A549 (cell line): Measurements from ENCODE around the gene SPAG4. TPM values are rescaled to one million over a fixed set of nuclear protein-coding genes. Genes with fewer than 3 reads are reported as not detected.

Experiments
- ATAC-seq, 2 experiments: fragments of 200-7000 bp in 1 of 2; fragments of >200 bp in 1 of 2; cut with Nextera tagmentation in 1 of 2; cut with Tn5 transposase in 1 of 2; 3 replicates each; pipeline versions ENCODE4 v1.8.0 to v1.9.1; 2018 to 2020; ENCODE audit warnings: mild to moderate bottlenecking in 1 of 2, moderate library complexity in 1 of 2
- CTCF ChIA-PET: fragments of 300-600 bp; sonication (Branson Sonifier 250); formaldehyde crosslinking; extraction: SDS; loops from one replicate; lab custom pipeline; 2021; ENCODE audit warnings: antibody characterized with exemption, inconsistent platforms; lab: Yijun Ruan, JAX
- POLR2A ChIA-PET: fragments of 350-600 bp; formaldehyde crosslinking; extraction: SDS; loops from one replicate; lab custom pipeline; 2021; ENCODE audit warnings: antibody characterized with exemption, inconsistent platforms; lab: Yijun Ruan, JAX
- DNase-seq, 2 experiments: peaks; one replicate each; pipeline versions ENCODE4 v3.0.0 to v3.0.0-alpha.2; 2011 to 2016; ENCODE audit warnings: low read depth in 1 of 2, low spot score in 1 of 2
- FAIRE-seq: peaks from 2 replicates; lab custom pipeline; 2011; peaks lifted over from hg19 to GRCh38; lab: Jason Lieb, UNC
- H3K27ac ChIP-seq, 2 experiments: fragments of >200 bp; sonication (Bioruptor Twin); formaldehyde crosslinking; 3 replicates each; pipeline ENCODE4 v1.5.1; 2016 to 2017
- H3K4me1 ChIP-seq: fragments of >200 bp; sonication (Bioruptor Twin); formaldehyde crosslinking; 3 replicates; pipeline ENCODE4 v1.6.1; 2016
- H3K4me2 ChIP-seq: fragments of >200 bp; sonication (Bioruptor Twin); formaldehyde crosslinking; 3 replicates; pipeline ENCODE4 v1.6.1; 2016
- H3K4me3 ChIP-seq: fragments of >200 bp; sonication (Bioruptor Twin); formaldehyde crosslinking; 3 replicates; pipeline ENCODE4 v1.5.1; 2016
- H3K9me3 ChIP-seq: fragments of >200 bp; sonication (Bioruptor Twin); formaldehyde crosslinking; 3 replicates; pipeline ENCODE4 v1.6.1; 2016
- CEBPB ChIP-seq, 2 experiments: fragments of >200 bp in 1 of 2; sonication (Bioruptor Twin) in 1 of 2; formaldehyde crosslinking in 1 of 2; IDR thresholded peaks; 2 replicates each; pipeline ENCODE4 v1.6.1; 2012 to 2016
- CHD4 ChIP-seq: fragments of 200-600 bp; sonication (generic); IDR thresholded peaks from 2 replicates; pipeline ENCODE4 v1.6.1; 2016; ENCODE audit warnings: antibody characterized with exemption, mild to moderate bottlenecking, borderline replicate concordance
- E2F6 ChIP-seq: IDR thresholded peaks from 2 replicates; pipeline ENCODE4 v1.6.1; 2012; ENCODE audit warnings: low read depth, borderline replicate concordance
- EHMT2 ChIP-seq: fragments of 200-600 bp; sonication (generic); IDR thresholded peaks from 2 replicates; pipeline ENCODE4 v1.6.1; 2016; ENCODE audit warnings: antibody characterized with exemption, low read depth, mild to moderate bottlenecking, moderate library complexity
- FOXS1 ChIP-seq: fragments of 250-450 bp; sonication (Bioruptor Pico); IDR thresholded peaks from 2 replicates; pipeline ENCODE4 v1.5.0; 2020; ENCODE audit warnings: mild to moderate bottlenecking, moderate library complexity
- HDAC2 ChIP-seq: fragments of 200-600 bp; sonication (generic); IDR thresholded peaks from 2 replicates; pipeline ENCODE4 v1.6.1; 2016
- HEYL ChIP-seq: fragments of 250-450 bp; sonication (Bioruptor Pico); IDR thresholded peaks from 2 replicates; pipeline ENCODE4 v1.8.0; 2021; ENCODE audit warnings: mild to moderate bottlenecking, moderate library complexity
- HOXA7 ChIP-seq: fragments of 250-450 bp; sonication (Bioruptor Pico); IDR thresholded peaks from 2 replicates; pipeline ENCODE4 v1.5.0; 2020; ENCODE audit warnings: mild to moderate bottlenecking, moderate library complexity
- HOXB5 ChIP-seq: fragments of 250-450 bp; sonication (Bioruptor Pico); IDR thresholded peaks from 2 replicates; pipeline ENCODE4 v1.5.0; 2020; ENCODE audit warnings: mild to moderate bottlenecking, moderate library complexity
- MAFK ChIP-seq: fragments of 450-650 bp; IDR thresholded peaks from 2 replicates; pipeline ENCODE4 v1.6.1; 2014; ENCODE audit not compliant: partially characterized antibody
- MAX ChIP-seq: IDR thresholded peaks from 2 replicates; pipeline ENCODE4 v1.6.1; 2012
- MAZ ChIP-seq: fragments of 150-350 bp; IDR thresholded peaks from 2 replicates; pipeline ENCODE4 v1.6.1; 2014; ENCODE audit warnings: antibody characterized with exemption, low read depth, low read length, borderline replicate concordance
- NPAS2 ChIP-seq: fragments of 250-450 bp; sonication (Bioruptor Pico); IDR thresholded peaks from 2 replicates; pipeline ENCODE4 v1.8.0; 2022; ENCODE audit warnings: mild to moderate bottlenecking, moderate library complexity, borderline replicate concordance
- NR3C1 ChIP-seq: fragments of >200 bp; sonication (Bioruptor Twin); formaldehyde crosslinking; IDR thresholded peaks from 3 replicates; pipeline ENCODE4 v1.6.1; 2017
- PHF8 ChIP-seq: fragments of 200-600 bp; sonication (generic); IDR thresholded peaks from 2 replicates; pipeline ENCODE4 v1.6.1; 2016; ENCODE audit warnings: low read depth, mild to moderate bottlenecking, antibody characterized with exemption, moderate library complexity, borderline replicate concordance
- POLR2A ChIP-seq: IDR thresholded peaks from 2 replicates; pipeline ENCODE4 v1.6.1; 2012; ENCODE audit warnings: mild to moderate bottlenecking, low read length
- POLR2AphosphoS2 ChIP-seq: conservative IDR thresholded peaks from 2 replicates; pipeline ENCODE4 v1.6.1; 2012; ENCODE audit warnings: low read length, improper control_type of control experiment, inconsistent platforms
- TP53 ChIP-seq: fragments of 250-450 bp; sonication (Bioruptor Pico); IDR thresholded peaks from 2 replicates; pipeline ENCODE4 v1.5.0; 2021; ENCODE audit warnings: mild to moderate bottlenecking, moderate library complexity
- ZC3H11A ChIP-seq: fragments of 450-650 bp; IDR thresholded peaks from 2 replicates; pipeline ENCODE4 v1.6.1; 2014; ENCODE audit warnings: antibody characterized with exemption, mild to moderate bottlenecking
- ZNF302 ChIP-seq: fragments of 250-450 bp; sonication (Bioruptor Pico); IDR thresholded peaks from 2 replicates; pipeline ENCODE4 v1.9.0; 2021; ENCODE audit warnings: inconsistent platforms, mild to moderate bottlenecking, moderate library complexity
- ZSCAN20 ChIP-seq: fragments of 250-450 bp; sonication (Bioruptor Pico); IDR thresholded peaks from 2 replicates; pipeline ENCODE4 v1.8.0; 2022; ENCODE audit warnings: mild to moderate bottlenecking, moderate library complexity
- whole genome bisulfite sequencing: methylation state at CpG from one replicate; pipeline ENCODE4 v1.1.6; 2017; ENCODE audit errors: missing lambda C conversion rate; 5-methylcytosine and 5-hydroxymethylcytosine counted together
- polyA plus RNA-seq, 4 experiments: library from polyadenylated mRNA; depleted of rRNA in 3 of 4; stranded (reverse); fragments of >200 nt; fragmentation: RNase III in 1 of 4; extraction: RNeasy Plus Mini Kit Qiagen cat#74134 plus additional on column Dnase treatment in 1 of 4; gene quantifications; 2 replicates in 3 of 4; 3 replicates in 1 of 4; pipeline ENCODE4 v1.2.3, GENCODE V29; 2011 to 2017
- TF ChIP-seq, protein P1 (sequence below): fragments of >200 bp; sonication (Bioruptor Twin); formaldehyde crosslinking; IDR thresholded peaks from 3 replicates; pipeline ENCODE4 v1.5.1; 2016
- TF ChIP-seq, protein P2 (sequence below): fragments of 250-450 bp; sonication (Bioruptor Pico); IDR thresholded peaks from 2 replicates; pipeline ENCODE4 v1.5.0; 2021; ENCODE audit warnings: mild to moderate bottlenecking, moderate library complexity, borderline replicate concordance
- TF ChIP-seq, protein P3 (sequence below): fragments of >200 bp; sonication (Bioruptor Twin); formaldehyde crosslinking; IDR thresholded peaks from 2 replicates; pipeline ENCODE4 v1.6.1; 2016

Gene SPAG4
- polyA plus RNA-seq, 2 of the 4 experiments (the other 2 are of a cell fraction), result 4.4 to 5.0 TPM

GRCh38 chr20:35627121-35627520, 11.5 kb downstream of the SPAG4 start:
- no peak for FAIRE-seq
- CTCF ChIA-PET, result interaction anchor here (1.0 to 1.1 kb wide), 2 partner anchors 8 to 11 kb away, joined by 3 read pairs; no protein-coding TSS in a partner anchor
- WGBS, result 96% methylated on average over 8 of the region's 8 CpGs

GRCh38 chr20:35629427-35630145, 14.0 kb downstream of the SPAG4 start:
- Histone ChIP-seq H3K27ac (no peak overlapping the region), H3K4me3 (no peak overlapping the region), H3K4me2 (no peak overlapping the region), H3K4me1 (peaks cover 8% of the 10 kb centered on the region; the same call in 2 of the 3 replicates), H3K9me3 (no peaks in the 10 kb centered on the region)
- ATAC-seq, result peak in 1 of 2 experiments; percentile 46; a peak in 1 of 6 replicates
- DNase-seq, result no peak
- POLR2A ChIA-PET, result interaction anchor here (0.5 to 1.7 kb wide), 2 partner anchors 10 to 95 kb away, joined by 3 to 5 read pairs; no protein-coding TSS in a partner anchor
- WGBS, result 90% methylated on average over 12 of the region's 12 CpGs
- no peak for FAIRE-seq
- TF ChIP-seq NR3C1 (no peak), CEBPB (IDR thresholded peaks at IDR 0.05) (peak; percentile 5 to 31; a peak in 1 of 4 replicates), PHF8 (no peak), E2F6 (no peak), MAZ (no peak)
- TF ChIP-seq, protein P1, sequence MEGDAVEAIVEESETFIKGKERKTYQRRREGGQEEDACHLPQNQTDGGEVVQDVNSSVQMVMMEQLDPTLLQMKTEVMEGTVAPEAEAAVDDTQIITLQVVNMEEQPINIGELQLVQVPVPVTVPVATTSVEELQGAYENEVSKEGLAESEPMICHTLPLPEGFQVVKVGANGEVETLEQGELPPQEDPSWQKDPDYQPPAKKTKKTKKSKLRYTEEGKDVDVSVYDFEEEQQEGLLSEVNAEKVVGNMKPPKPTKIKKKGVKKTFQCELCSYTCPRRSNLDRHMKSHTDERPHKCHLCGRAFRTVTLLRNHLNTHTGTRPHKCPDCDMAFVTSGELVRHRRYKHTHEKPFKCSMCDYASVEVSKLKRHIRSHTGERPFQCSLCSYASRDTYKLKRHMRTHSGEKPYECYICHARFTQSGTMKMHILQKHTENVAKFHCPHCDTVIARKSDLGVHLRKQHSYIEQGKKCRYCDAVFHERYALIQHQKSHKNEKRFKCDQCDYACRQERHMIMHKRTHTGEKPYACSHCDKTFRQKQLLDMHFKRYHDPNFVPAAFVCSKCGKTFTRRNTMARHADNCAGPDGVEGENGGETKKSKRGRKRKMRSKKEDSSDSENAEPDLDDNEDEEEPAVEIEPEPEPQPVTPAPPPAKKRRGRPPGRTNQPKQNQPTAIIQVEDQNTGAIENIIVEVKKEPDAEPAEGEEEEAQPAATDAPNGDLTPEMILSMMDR, result no peak
- TF ChIP-seq, protein P2, sequence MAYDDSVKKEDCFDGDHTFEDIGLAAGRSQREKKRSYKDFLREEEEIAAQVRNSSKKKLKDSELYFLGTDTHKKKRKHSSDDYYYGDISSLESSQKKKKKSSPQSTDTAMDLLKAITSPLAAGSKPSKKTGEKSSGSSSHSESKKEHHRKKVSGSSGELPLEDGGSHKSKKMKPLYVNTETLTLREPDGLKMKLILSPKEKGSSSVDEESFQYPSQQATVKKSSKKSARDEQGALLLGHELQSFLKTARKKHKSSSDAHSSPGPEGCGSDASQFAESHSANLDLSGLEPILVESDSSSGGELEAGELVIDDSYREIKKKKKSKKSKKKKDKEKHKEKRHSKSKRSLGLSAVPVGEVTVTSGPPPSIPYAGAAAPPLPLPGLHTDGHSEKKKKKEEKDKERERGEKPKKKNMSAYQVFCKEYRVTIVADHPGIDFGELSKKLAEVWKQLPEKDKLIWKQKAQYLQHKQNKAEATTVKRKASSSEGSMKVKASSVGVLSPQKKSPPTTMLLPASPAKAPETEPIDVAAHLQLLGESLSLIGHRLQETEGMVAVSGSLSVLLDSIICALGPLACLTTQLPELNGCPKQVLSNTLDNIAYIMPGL, result no peak
- CTCF ChIA-PET, result interaction anchor here (0.6 to 4.8 kb wide), 3 partner anchors 10 to 1280 kb away, joined by 3 to 73 read pairs (median 4); no protein-coding TSS in a partner anchor

More at GRCh38 chr20:35627121-35627520, 11.5 kb downstream of the SPAG4 start:
- no peak for ATAC-seq
- Histone ChIP-seq H3K4me1 (peaks cover 8% of the 10 kb centered on the region; the same call in 2 of the 3 replicates), H3K4me3 (no peak overlapping the region), H3K9me3 (no peaks in the 10 kb centered on the region), H3K27ac (no peak overlapping the region), H3K4me2 (no peak overlapping the region)
- POLR2A ChIA-PET, result no interaction called here
- TF ChIP-seq CHD4, result no peak
- no peak for TF ChIP-seq HDAC2
- no peak for TF ChIP-seq TP53 (CRISPR knock-in tag)
- no peak for TF ChIP-seq ZNF302 (CRISPR knock-in tag)
- TF ChIP-seq ZSCAN20 (CRISPR knock-in tag), result no peak
- no peak for TF ChIP-seq EHMT2
- TF ChIP-seq, protein P3, sequence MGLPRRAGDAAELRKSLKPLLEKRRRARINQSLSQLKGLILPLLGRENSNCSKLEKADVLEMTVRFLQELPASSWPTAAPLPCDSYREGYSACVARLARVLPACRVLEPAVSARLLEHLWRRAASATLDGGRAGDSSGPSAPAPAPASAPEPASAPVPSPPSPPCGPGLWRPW, result no peak
- TF ChIP-seq E2F6, result no peak
- TF ChIP-seq POLR2A, result no peak
- TF ChIP-seq NPAS2, result no peak
- no peak for TF ChIP-seq ZC3H11A
- TF ChIP-seq FOXS1 (CRISPR knock-in tag), result no peak
- no peak for TF ChIP-seq HEYL (CRISPR knock-in tag)
- TF ChIP-seq, protein P1, result no peak
- TF ChIP-seq MAX, result no peak
- TF ChIP-seq POLR2AphosphoS2, result no peak
- no peak for TF ChIP-seq MAFK
- no peak for TF ChIP-seq HOXA7 (CRISPR knock-in tag)
- no peak for TF ChIP-seq HOXB5 (CRISPR knock-in tag)
- DNase-seq, result no peak
